SK-N-SH treated with all-trans-retinoic acid at 6 μM for 48 hours (cell line): ENCODE measurements around the gene EFEMP1.

Source experiments
- ESRRG ChIP-seq: fragments of 250-450 bp; sonication (Bioruptor Pico); IDR thresholded peaks from 2 replicates; pipeline ENCODE4 v1.6.1; 2021; ENCODE audit warnings: mild to moderate bottlenecking
- TCF4 ChIP-seq: fragments of 250-450 bp; sonication (Bioruptor Pico); IDR thresholded peaks from 2 replicates; pipeline ENCODE4 v1.8.0; 2021; ENCODE audit warnings: mild to moderate bottlenecking, moderate library complexity, borderline replicate concordance
- TOX ChIP-seq: fragments of 250-450 bp; sonication (Bioruptor Pico); IDR thresholded peaks from 2 replicates; pipeline ENCODE4 v1.8.0; 2021; ENCODE audit warnings: mild to moderate bottlenecking, moderate library complexity, borderline replicate concordance
- ZFP30 ChIP-seq: fragments of 450-650 bp; formaldehyde crosslinking; IDR thresholded peaks from 2 replicates; pipeline ENCODE4 v1.5.0; 2022; ENCODE audit warnings: mild to moderate bottlenecking, moderate library complexity
- ZNF8 ChIP-seq: fragments of 450-650 bp; formaldehyde crosslinking; IDR thresholded peaks from 2 replicates; pipeline ENCODE4 v1.5.0; 2020; ENCODE audit warnings: mild to moderate bottlenecking, moderate library complexity
- TF ChIP-seq, protein P1 (sequence below): fragments of 250-450 bp; sonication (Bioruptor Pico); IDR thresholded peaks from 2 replicates; pipeline ENCODE4 v1.8.0; 2021; ENCODE audit warnings: low read depth, mild to moderate bottlenecking, moderate library complexity, borderline replicate concordance

GRCh38 chr2:55923091-55923981 lies at the start of gene EFEMP1:
- TF ChIP-seq ZNF8 (no peak), ESRRG (no peak), ZFP30 (CRISPR knock-in tag) (no peak), TCF4 (CRISPR knock-in tag) (no peak), TOX (CRISPR knock-in tag) (no peak)
- TF ChIP-seq, protein P1, sequence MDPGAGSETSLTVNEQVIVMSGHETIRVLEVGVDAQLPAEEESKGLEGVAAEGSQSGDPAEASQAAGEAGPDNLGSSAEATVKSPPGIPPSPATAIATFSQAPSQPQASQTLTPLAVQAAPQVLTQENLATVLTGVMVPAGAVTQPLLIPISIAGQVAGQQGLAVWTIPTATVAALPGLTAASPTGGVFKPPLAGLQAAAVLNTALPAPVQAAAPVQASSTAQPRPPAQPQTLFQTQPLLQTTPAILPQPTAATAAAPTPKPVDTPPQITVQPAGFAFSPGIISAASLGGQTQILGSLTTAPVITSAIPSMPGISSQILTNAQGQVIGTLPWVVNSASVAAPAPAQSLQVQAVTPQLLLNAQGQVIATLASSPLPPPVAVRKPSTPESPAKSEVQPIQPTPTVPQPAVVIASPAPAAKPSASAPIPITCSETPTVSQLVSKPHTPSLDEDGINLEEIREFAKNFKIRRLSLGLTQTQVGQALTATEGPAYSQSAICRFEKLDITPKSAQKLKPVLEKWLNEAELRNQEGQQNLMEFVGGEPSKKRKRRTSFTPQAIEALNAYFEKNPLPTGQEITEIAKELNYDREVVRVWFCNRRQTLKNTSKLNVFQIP (CRISPR knock-in tag): no peak
